SKM-1 treated with dmso at 0.1 percent for 144 hours (cell line): ENCODE measurements around the gene GAL3ST3.
"Not testable (repeated sequence)": the region's sequence is repeated elsewhere in the genome, so short reads cannot be mapped to it uniquely, and the experiment has no call there.

Source experiments
- DNase-seq: peaks from one replicate; lab custom pipeline; 2025; ENCODE audit not compliant: unreplicated experiment; lab: John Stamatoyannopoulos, UW

The GAL3ST3 gene

DNA sequence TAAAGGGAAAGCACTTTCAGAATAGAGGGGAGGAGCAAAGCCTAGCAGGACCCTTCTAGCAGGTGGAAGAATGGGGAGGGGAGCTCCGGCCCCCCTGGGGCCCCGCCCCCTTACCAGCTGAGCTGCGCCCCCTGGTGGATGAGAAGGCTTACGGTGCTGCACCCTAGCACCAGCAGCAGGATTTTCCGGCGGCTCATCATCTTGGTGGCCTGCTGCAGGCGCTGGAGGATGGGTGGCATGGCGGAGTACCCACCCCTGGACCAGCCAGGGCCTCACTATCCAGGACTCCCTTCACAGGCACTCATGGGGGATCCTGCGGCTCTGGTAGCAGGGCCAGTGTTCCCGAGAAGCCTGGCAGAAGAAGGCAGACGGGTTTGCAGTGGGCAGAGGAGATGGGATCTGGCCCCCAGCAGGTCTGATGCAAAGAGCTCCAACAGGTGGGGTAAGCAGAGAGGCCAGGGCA is 3.8 kb downstream of the GAL3ST3 start:
- peak; percentile 53 for DNase-seq

DNA sequence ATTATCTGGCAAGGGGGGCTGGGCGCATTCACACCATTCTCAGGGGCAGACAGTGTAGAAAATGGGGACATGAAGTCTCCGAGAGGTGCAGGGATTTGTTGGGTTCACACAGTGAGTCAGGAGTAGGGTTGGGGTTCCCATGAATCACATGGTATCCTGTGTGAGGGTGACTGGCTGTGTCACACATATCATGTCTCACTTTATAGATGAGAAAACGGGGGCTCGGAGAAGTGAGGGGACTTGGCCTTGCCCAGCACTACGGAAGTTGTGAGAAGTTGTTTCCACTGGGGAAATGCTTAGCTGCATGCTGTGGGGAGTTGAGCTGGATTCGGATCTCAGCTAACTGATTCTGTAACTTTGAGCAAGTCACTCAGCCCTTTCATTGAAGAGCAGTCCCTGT is 4.2 kb downstream of the GAL3ST3 start:
- DNase-seq = no peak

DNA sequence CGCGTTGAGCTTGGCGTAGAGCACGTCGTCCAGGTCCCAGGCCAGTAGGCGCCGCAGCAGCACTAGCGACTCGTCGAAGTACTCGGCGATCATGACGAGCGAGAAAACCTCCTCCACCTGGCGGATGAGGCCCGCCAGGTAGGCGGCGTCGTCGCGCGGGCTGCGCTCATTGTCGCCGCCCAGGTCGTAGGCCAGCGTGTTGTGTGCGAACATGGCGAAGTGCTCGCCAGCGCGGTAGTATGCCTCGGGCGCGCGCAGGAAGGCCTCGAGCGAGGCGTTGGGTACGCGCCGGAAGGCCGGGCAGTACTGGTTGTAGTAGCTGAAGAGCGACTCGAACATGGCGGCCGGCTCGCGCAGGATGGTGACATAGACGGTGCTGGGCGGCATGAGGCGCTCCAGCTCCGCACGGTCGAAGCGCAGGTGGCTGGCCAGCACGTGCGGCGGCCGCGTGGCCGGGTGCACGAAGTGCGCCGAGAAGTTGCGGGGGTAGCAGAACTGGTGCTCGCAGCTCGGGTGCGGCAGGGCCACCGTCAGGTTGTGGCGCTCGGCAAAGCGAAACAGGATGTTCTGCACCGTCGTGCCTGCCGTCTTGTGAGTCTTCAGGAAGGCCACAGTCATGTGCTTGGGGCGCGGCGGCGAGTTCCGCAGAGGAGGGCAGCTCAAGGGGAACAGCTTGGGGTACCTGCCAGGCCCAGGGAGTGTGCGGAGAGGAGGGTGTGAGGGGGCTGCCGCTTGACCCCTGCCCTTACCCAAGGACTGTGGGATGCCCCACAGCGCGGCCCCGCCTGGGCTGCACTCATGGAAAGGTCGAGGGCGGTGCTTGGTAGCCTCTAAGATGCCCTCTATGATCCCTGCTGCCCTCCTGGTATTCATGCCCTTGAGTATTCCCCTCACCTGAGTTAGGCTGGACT is 5.7 kb downstream of the GAL3ST3 start:
- DNase-seq = no peak

DNA sequence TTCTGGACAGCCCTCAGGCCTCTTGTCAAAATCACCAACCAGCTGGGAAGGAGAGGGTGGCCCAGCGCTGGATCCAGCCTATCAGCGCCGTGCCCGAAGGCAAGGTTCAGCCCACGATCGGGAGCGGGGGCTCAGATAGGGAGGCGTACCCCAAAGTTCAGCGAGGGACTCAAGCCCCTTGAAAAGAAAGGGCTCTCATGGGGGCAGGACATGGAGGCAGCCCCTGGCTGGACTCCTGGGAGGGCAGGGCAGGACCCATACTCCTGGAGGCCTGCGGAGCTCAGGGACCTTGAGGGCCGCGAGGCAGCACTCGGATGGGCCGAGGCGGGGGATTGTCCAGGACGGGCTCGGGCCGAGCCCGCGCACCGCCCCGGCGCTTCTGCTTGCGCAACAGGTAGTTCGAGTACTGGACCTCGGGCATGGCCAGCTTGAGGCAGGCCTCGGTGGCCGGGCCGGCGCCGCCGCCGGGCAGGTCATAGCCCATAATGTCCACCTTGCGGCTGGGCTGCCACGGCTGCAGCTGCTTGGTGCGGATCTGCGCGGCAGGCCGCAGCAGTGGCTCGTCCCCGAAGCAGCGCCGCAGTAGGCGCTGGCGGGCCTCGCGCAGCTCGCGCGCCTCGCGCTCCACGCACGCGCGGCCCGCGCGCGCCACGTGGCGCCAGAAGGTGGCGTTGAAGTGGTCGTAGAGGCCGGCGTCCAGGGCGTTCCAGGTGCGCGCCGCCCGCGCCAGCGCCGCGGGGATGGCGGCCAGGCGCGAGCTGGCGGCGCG is 6.5 kb downstream of the GAL3ST3 start:
- no peak for DNase-seq

DNA sequence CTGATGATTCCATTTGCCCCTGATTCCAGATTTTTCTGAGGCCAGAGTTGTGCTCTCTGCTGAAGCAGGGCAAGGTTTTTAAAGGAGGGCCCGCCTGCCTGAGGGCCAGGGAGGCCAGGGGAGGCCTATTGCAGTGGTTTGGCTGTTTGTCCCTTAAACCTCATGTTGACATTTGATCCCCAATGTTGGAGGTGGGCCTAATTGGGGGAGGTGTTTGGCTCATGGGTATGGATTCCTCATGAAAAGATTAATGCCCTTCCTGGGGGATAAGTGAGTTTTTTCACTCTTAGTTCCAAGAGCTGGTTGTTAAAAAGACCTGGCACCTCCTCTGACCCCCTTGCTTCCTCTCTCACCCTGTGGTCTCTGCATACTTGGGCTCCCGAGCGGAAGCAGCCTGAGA is 9.2 kb downstream of the GAL3ST3 start:
- DNase-seq = no peak

DNA sequence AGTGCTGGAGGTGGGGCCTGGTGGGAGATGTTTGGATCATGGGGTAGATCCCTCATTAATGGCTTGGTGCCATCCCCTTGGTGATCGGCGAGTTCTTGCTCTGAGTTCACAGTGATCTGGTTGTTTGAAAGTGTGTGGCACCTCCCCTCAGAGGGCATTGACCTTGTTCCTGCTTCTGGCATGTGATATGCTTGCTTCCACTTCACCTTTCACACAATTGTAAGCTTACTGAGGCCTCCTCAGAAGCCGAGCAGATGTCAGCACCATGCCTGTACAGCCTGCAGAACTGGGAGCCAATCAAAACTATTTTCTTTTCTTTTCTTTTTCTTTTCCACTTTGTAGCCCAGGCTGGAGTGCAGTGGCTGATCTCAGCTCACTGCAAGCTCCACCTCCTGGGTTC is 11.6 kb downstream of the GAL3ST3 start:
- no peak for DNase-seq

DNA sequence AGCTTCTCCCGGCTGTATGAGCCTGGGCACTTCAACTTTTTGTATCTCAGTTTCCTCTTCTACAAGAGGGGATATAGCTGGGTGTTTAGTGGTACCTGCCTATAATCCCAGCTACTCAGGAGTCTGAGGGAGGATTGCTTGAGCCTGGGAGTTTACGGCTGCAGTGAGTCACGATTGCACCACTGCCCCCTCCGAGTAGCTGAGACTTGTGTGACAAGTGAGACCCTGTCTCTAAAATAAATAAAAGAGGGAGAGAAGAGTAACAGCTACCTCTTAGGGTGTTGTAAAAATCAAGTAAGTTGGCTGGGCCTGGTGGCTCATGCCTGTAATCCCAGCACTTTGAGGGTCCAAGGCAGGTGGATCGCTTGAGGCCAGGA is 12.6 kb downstream of the GAL3ST3 start:
- DNase-seq = no peak

DNA sequence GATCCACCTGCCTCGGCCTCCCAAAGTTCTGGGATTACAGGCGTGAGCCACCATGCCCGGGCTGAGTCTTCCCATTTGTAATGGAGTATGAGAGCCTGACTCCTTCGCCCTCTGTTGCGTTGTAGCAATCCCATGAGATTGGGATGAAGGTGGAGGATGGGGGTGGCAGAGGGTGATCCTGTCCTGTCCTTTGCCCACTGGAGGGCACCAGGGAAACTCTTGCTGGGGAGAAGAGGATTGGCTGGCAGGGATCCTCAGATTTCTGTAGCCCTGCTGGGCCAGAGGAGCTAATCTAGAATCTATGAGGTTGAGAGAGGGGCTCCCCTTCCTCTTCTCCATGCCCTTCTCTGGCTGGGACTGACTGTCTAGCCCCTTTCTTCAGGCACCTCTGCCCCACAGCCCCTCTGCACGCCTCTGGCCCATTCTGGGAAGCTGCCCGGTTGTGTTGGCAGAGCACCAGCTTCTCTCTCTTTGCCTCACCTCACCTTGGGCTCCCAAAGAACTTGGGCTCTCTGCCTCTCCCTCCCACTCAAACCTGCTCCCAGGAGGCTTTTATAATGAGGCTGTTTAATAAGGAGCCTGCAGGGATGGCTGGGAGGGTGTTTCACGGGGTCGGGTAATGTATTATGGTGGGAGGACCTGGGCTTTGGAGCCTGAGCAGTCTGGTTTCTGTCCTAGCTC is 13.2 kb downstream of the GAL3ST3 start:
- no peak for DNase-seq

DNA sequence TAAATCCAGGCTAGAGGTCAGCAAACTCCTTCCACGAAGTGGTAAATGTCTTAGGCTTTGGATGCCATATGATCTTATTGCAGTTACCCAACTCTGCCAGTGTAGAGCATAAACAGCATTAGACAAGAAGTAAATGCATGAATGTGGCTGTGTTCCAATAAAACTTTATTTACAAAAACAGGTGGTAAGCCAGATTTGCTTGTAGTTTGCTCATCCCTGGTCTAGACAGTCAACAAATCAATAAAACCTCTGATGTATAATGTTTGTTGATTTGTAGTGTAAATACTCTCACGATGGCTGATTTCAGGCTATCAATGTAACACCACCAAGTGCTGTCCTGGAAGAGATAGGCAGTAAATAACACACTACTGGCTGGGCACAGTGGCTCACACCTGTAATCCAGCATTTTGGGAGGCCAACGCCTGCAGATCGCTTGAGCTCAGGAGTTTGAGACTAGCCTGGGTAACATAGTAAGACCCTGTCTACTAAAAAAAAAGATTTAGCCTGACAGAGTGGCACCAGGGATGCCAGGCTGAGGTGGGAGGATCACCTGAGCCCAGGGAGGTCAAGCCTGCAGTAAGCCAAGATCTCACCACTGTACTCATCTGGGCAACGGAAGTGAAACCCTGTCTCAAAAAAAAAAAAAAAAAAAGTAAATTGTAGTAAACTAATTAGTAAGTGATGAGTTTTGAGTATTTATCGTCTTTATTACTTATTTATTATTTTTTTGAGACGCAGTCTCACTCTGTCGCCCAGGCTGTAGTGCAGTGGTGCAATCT is 15.8 kb downstream of the GAL3ST3 start:
- no peak for DNase-seq

DNA sequence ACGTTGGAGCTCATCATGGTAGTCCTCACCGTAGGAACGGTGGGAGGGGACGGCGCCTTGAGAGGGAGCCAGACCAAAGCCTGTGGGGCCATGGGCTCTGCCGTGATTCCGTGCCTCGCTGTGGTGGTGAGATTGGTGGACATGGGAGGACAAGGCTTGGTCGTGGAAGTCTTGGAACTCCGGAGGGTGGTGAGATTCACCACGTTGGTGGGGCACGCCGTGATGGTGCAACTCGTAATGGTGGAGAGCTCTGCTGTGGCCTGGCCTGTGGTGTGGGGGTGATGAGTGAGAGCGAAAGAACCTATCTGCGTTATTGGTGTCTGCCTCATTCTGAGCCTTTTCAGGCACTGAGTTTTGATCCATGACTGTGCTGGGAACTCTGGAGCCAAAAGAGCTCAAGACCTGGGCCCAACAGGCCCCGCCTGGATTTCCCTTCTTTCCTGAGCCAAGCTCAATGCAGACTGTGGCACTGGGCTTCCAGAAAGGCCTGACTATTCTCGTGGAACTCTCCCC is 22.9 kb downstream of the GAL3ST3 start, which contains the start of gene CATSPER1:
Gene CATSPER1 (minus strand): TSS at position 463 of the 513 bp plus-strand sequence. CDS start 100 bp downstream, at position 363.
- DNase-seq = no peak

DNA sequence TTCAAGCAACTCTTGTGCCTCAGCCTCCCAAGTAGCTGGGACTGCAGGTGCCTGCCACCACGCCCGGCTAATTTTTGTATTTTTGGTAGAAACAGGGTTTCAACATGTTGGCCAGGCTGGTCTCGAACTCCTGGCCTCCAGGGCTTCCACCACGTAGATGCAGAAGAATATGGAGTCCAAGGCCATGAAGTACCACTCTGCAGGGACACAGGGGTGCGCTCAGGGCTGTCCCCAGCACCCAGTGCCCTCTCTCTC is 25.8 kb downstream of the GAL3ST3 start:
- not testable (repeated sequence) for DNase-seq

DNA sequence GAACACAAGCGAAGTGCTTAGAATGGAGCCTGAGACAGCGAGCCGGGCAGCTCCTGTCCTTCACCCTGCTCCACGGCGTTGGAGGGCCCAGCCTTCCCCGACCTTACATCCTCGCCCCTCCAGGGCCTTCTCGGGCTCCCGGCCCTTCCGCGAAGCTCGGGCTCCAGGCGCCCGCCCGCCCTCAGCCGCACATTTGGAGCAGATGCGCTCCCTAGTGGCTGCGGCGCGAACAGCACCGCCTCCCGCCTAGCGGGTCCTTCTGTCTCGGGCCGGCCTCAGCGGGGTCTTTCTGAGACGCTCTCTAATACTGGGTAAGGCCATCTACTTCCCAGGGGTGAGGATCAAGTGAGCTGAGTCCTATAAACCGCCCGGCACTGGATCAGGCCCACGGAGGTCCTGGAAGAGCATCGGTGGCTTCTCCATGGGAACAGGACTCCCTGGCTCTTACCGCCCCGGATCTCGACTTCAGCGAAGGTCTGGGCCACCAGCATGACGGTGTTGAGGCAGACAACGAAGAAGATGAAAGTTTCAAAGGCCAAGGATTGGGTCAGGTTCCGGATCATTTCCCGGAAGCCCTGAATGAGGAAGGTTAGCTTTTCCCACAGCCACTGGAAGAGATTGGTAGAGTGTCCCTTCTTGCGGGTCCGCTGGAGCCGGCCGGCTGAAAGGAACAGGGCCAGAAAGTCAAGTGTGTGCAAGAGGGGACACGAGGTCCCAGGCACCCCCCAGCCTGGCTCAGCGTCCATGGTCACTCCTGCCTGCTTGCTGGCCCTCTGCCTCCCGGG is 26.4 kb downstream of the GAL3ST3 start:
- peak; percentile 60 for DNase-seq

DNA sequence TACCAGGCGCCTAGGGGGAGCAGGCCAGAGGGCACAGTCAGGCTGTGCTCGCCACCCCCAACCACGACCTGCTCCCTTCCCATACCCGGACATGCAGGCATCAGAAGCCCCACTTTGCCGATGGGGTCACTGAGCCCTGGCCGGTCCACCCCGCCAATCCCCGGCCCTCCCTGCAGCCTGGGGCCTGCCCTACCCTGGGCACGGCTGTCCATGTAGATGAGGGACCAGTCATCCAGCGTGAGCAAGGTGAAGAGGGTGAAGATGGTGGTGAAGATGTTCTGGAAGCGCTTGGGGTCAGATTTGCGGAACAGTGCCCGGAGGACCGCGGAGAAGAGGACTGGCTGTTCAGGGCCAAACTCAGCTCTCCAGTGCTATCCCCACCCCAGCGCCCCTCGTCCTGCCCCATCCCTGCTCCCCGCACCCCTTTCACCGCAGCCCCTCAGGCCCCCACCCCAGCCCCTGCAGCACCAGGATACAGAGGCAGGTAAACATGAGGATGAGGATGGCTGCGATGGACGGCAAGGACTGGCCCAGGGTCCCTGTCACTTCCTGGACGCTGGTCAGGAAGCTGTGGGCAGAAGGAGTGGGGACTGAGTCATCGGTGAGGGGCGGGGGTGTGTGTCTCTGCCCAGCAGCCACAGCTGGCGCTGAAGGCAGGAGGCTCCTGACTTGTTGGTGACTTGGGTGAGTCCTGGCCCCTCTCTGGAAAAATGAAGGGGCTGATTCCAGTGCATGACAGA is 28.2 kb downstream of the GAL3ST3 start:
- DNase-seq = peak; percentile 61

DNA sequence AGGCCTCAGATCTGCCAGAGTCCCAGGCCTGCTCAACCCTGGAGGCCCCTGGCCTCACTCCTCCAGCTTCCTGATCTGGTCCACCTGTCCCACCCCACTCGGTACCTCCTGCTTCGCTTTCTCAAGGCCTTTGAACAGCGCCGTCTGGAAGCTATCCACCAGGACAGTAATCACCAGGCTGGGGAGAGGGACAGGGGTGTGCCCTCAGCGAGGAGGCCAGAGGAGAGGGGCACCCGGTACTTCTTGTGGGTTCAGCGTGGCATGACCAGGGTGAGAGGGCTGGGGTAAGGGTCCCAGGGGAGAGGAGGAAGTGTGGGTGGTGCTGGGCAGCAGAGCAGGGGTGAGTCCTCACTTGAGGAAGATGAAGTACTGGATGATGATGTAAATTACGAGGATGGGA is 28.7 kb downstream of the GAL3ST3 start:
- DNase-seq = no peak

DNA sequence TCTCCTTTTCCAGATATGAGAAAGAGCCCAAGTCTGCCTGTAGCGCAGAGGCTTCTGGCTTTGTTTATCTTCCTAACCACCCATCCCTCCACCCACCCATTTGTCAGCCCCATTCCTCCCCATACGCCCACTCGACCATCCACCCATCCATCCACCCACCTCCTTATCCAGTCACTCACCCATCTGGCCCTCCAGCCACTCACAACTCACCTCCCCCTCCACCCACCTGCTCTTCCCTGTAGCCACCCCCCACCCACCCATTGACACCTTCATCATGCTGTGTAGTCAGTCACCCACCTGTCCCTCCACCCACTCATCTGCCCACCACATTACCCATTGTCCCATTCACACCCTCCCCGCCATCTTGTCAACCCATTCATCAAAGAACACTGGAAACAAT is 31.6 kb downstream of the GAL3ST3 start:
- no peak for DNase-seq

DNA sequence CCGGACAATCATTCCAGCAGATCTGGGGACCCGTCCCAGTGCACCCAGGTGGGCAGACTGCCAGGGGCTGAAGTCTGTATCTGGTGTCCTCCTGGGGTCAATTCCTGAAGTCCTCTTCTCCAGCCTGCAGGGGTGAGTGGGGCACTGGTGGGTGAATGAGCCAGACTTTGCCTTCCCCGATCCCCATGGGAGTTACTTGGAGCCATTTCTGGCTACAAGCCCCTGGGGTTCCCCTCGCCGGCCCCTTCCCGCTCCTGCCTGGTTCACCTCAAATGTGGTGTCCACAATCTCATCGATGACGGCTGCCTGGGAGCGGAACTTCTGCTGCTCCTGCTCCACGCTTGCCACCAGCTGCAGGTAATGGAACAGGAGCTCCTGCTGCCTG is 32.2 kb downstream of the GAL3ST3 start:
- DNase-seq = no peak

DNA sequence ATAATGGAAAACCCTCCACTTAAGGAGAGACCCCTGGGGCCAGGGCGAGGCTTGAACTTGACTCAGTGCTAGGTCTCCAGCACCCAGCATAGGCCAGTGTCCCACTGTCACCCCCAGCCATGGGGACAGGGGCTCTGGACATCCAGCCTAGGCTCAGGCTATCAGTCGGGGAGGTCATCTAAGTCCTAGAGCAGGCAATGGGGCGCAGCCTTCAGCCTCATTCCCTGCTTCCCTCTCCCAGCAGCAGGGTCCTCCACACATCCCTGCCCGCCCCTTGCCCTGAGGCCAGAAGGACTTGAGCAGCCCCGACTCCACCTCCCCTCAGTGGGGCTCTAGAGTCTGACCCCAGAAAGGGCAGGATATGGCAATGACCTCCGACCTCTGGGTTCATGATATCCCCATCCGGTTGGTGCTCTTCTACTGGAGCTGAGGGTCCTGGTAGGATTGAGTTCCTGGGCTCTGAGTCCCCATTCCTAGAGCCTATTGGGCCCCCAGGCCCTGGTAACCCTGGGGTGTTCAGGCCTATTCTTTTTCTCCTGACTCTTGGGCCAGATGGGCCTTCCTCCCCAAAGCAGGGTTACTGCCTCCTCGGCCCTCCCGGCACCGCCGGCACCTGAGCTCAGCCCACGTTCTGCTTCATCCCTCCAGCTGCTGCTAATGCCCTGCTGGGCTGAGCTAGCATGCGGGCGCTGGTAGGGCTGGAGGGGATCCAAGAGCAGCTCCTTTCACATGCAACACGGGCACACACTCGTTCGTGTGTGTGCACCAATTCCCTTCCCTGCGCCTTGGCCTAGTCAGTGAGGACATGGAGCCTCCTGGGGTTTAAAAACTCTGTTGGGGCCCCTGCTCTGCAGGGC is 32.8 kb downstream of the GAL3ST3 start:
- DNase-seq = no peak

DNA sequence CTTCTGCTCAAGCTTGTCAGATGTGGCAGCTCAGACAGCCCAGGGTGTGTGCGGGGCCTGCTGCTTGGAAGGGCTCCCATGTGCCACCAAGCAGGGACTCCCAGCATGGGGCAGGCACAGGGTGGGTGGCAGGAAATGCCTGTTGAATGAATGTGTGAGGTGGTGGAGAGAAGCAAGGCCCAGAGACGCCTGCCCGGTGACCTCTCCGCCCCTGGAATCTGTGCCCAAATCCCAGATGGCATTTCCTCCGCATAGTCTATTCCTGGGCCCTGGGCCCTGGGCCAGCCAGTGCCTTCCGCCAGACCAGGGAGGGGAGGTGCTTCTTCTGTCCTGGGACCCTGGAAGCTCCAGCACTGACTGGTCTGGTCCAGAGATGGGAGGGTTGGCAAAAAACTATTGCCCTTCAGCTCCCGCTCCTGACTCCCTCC is 33.5 kb downstream of the GAL3ST3 start:
- no peak for DNase-seq
